NT2/D1 (cell line): ENCODE measurements around the gene KLHDC10.

Experiments
- SUZ12 ChIP-seq: IDR thresholded peaks from 2 replicates; pipeline ENCODE4 v1.6.1; 2011; ENCODE audit not compliant: insufficient read length, insufficient read depth; ENCODE audit errors: extremely low read depth
- YY1 ChIP-seq: IDR thresholded peaks from 2 replicates; pipeline ENCODE4 v1.6.1; 2011; ENCODE audit not compliant: insufficient read length, insufficient read depth
- ZNF274 ChIP-seq: IDR thresholded peaks from 2 replicates; pipeline ENCODE4 v1.6.1; 2011; ENCODE audit warnings: mild to moderate bottlenecking, low read depth, low read length

- TF ChIP-seq YY1 (no peak), SUZ12 (no peak), ZNF274 (no peak)
These were observed 42.5 kb downstream of the KLHDC10 start for GRCh38 chr7:130112662-130113425.
